ENCODE data around the gene SLC22A25. TPM values are rescaled to one million over a fixed set of nuclear protein-coding genes. Genes with fewer than 3 reads are reported as not detected.
"Not testable (repeated sequence)": the region's sequence is repeated elsewhere in the genome, so short reads cannot be mapped to it uniquely, and the experiment has no call there.

Gene SLC22A25
- total RNA-seq = not detected

- DNase-seq = no peak
- POLR2A ChIA-PET = no interaction called here
- Mint-ChIP-seq H3K27me3 (peaks cover 7% of the 10 kb centered on the region), H3K27ac (no peak within 1 kb of the TSS), H3K9me3 (no peaks in the 10 kb centered on the region), H3K36me3 (ENCODE audit: low read depth) (no peaks in the 10 kb centered on the region), H3K4me3 (no peak within 1 kb of the TSS), H3K4me1 (peaks cover 8% of the 10 kb centered on the region)
- CTCF ChIA-PET = no interaction called here
Observed at GRCh38 chr11:63243533-63243932, at the start of gene SLC22A25. Gene SLC22A25, minus strand, starts transcription at chr11:63243599. Its CDS starts 13,947 bp downstream, at chr11:63229652.

GRCh38 chr11:63290285-63290684 lies 46.9 kb upstream of the SLC22A25 start:
- H3K36me3 Mint-ChIP-seq (ENCODE audit: low read depth) = no peaks in the 10 kb centered on the region
- H3K4me3 Mint-ChIP-seq = no peak overlapping the region
- DNase-seq = no peak
- ChIA-PET POLR2A (no interaction called here), CTCF (no interaction called here)
- peaks cover 9% of the 10 kb centered on the region for H3K27me3 Mint-ChIP-seq
- no peak overlapping the region for H3K27ac Mint-ChIP-seq
- H3K4me1 Mint-ChIP-seq = no peaks in the 10 kb centered on the region
- peaks cover 4% of the 10 kb centered on the region for H3K9me3 Mint-ChIP-seq

- ChIA-PET POLR2A (no interaction called here), CTCF (interaction anchor here (0.5 kb wide), 1 partner anchor 311 kb away, joined by 4 read pairs; no protein-coding TSS in a partner anchor)
- H3K27ac Mint-ChIP-seq = no peak overlapping the region
- H3K4me1 Mint-ChIP-seq = no peaks in the 10 kb centered on the region
- no peak for DNase-seq
- H3K9me3 Mint-ChIP-seq = peaks cover 4% of the 10 kb centered on the region
- no peaks in the 10 kb centered on the region for H3K36me3 Mint-ChIP-seq (ENCODE audit: low read depth)
- peaks cover 15% of the 10 kb centered on the region for H3K27me3 Mint-ChIP-seq
- no peak overlapping the region for H3K4me3 Mint-ChIP-seq
Observed at GRCh38 chr11:63289658-63290057, 46.3 kb upstream of the SLC22A25 start.

GRCh38 chr11:63282579-63282978 lies 39.2 kb upstream of the SLC22A25 start:
- Mint-ChIP-seq H3K27me3 (peaks cover 35% of the 10 kb centered on the region), H3K9me3 (no peaks in the 10 kb centered on the region), H3K36me3 (ENCODE audit: low read depth) (no peaks in the 10 kb centered on the region), H3K4me1 (no peaks in the 10 kb centered on the region), H3K27ac (no peak overlapping the region), H3K4me3 (no peak overlapping the region)
- no peak for DNase-seq
- ChIA-PET CTCF (no interaction called here), POLR2A (no interaction called here)

GRCh38 chr11:63280920-63281319 lies 37.5 kb upstream of the SLC22A25 start:
- no peak overlapping the region for H3K27ac Mint-ChIP-seq
- H3K36me3 Mint-ChIP-seq (ENCODE audit: low read depth) = no peaks in the 10 kb centered on the region
- CTCF ChIA-PET = no interaction called here
- no peak for DNase-seq
- POLR2A ChIA-PET = no interaction called here
- no peaks in the 10 kb centered on the region for H3K4me1 Mint-ChIP-seq
- peaks cover 38% of the 10 kb centered on the region for H3K27me3 Mint-ChIP-seq
- no peaks in the 10 kb centered on the region for H3K9me3 Mint-ChIP-seq
- H3K4me3 Mint-ChIP-seq = no peak overlapping the region

- Mint-ChIP-seq H3K4me1 (no peaks in the 10 kb centered on the region), H3K36me3 (ENCODE audit: low read depth) (no peaks in the 10 kb centered on the region), H3K27ac (no peak overlapping the region), H3K27me3 (peaks cover 32% of the 10 kb centered on the region), H3K4me3 (no peak overlapping the region), H3K9me3 (no peaks in the 10 kb centered on the region)
- CTCF ChIA-PET = no interaction called here
- POLR2A ChIA-PET = no interaction called here
- DNase-seq = no peak
Observed at GRCh38 chr11:63277345-63277943, 34.0 kb upstream of the SLC22A25 start.

GRCh38 chr11:63274776-63275175 lies 31.4 kb upstream of the SLC22A25 start:
- ChIA-PET CTCF (no interaction called here), POLR2A (no interaction called here)
- H3K27ac Mint-ChIP-seq = no peak overlapping the region
- no peaks in the 10 kb centered on the region for H3K9me3 Mint-ChIP-seq
- no peaks in the 10 kb centered on the region for H3K36me3 Mint-ChIP-seq (ENCODE audit: low read depth)
- H3K27me3 Mint-ChIP-seq = peaks cover 19% of the 10 kb centered on the region
- H3K4me3 Mint-ChIP-seq = no peak overlapping the region
- DNase-seq = no peak
- no peaks in the 10 kb centered on the region for H3K4me1 Mint-ChIP-seq

- peaks cover 13% of the 10 kb centered on the region for H3K27me3 Mint-ChIP-seq
- no peak overlapping the region for H3K27ac Mint-ChIP-seq
- ChIA-PET POLR2A (no interaction called here), CTCF (no interaction called here)
- H3K9me3 Mint-ChIP-seq = no peaks in the 10 kb centered on the region
- H3K4me3 Mint-ChIP-seq = no peak overlapping the region
- DNase-seq = no peak
- H3K36me3 Mint-ChIP-seq (ENCODE audit: low read depth) = no peaks in the 10 kb centered on the region
- H3K4me1 Mint-ChIP-seq = no peaks in the 10 kb centered on the region
Observed at GRCh38 chr11:63273685-63274084, 30.3 kb upstream of the SLC22A25 start.

- peaks cover 23% of the 10 kb centered on the region for H3K27me3 Mint-ChIP-seq
- CTCF ChIA-PET = no interaction called here
Observed at GRCh38 chr11:63262547-63262946, 19.1 kb upstream of the SLC22A25 start.

GRCh38 chr11:63251312-63251711 lies 7.9 kb upstream of the SLC22A25 start:
- ChIA-PET POLR2A (no interaction called here), CTCF (no interaction called here)
- DNase-seq = no peak
- Mint-ChIP-seq H3K27ac (no peak overlapping the region), H3K4me3 (no peak overlapping the region), H3K9me3 (no peaks in the 10 kb centered on the region), H3K36me3 (ENCODE audit: low read depth) (no peaks in the 10 kb centered on the region), H3K4me1 (no peaks in the 10 kb centered on the region), H3K27me3 (peaks cover 28% of the 10 kb centered on the region)

More at GRCh38 chr11:63262547-63262946, 19.1 kb upstream of the SLC22A25 start:
- POLR2A ChIA-PET = no interaction called here
- H3K27ac Mint-ChIP-seq = no peak overlapping the region
- H3K9me3 Mint-ChIP-seq = no peaks in the 10 kb centered on the region
- H3K4me1 Mint-ChIP-seq = no peaks in the 10 kb centered on the region
- no peak overlapping the region for H3K4me3 Mint-ChIP-seq
- H3K36me3 Mint-ChIP-seq (ENCODE audit: low read depth) = no peaks in the 10 kb centered on the region
- no peak for DNase-seq

GRCh38 chr11:63250162-63251050 lies 7.0 kb upstream of the SLC22A25 start:
- ChIA-PET POLR2A (no interaction called here), CTCF (no interaction called here)
- DNase-seq = no peak
- no peak overlapping the region for H3K27ac Mint-ChIP-seq
- no peaks in the 10 kb centered on the region for H3K9me3 Mint-ChIP-seq
- H3K36me3 Mint-ChIP-seq (ENCODE audit: low read depth) = no peaks in the 10 kb centered on the region
- no peaks in the 10 kb centered on the region for H3K4me1 Mint-ChIP-seq
- H3K27me3 Mint-ChIP-seq = peaks cover 26% of the 10 kb centered on the region
- no peak overlapping the region for H3K4me3 Mint-ChIP-seq

GRCh38 chr11:63248966-63249365 lies 5.6 kb upstream of the SLC22A25 start:
- Mint-ChIP-seq H3K4me1 (no peaks in the 10 kb centered on the region), H3K27me3 (peaks cover 22% of the 10 kb centered on the region), H3K9me3 (no peaks in the 10 kb centered on the region), H3K4me3 (no peak overlapping the region), H3K27ac (no peak overlapping the region), H3K36me3 (ENCODE audit: low read depth) (no peaks in the 10 kb centered on the region)
- no peak for DNase-seq
- POLR2A ChIA-PET = no interaction called here
- CTCF ChIA-PET = no interaction called here

GRCh38 chr11:63247237-63248002 lies 4.0 kb upstream of the SLC22A25 start:
- DNase-seq; H3K4me1 Mint-ChIP-seq; H3K4me3 Mint-ChIP-seq; POLR2A ChIA-PET; H3K27ac Mint-ChIP-seq; H3K36me3 Mint-ChIP-seq (ENCODE audit: low read depth); H3K9me3 Mint-ChIP-seq: not testable (repeated sequence)
- H3K27me3 Mint-ChIP-seq = peaks cover 11% of the 10 kb centered on the region
- CTCF ChIA-PET = interaction anchor here (0.7 kb wide), 1 partner anchor 37 kb away, joined by 3 read pairs; no protein-coding TSS in a partner anchor

Measured in activated CD4-positive, alpha-beta T cell treated with anti-CD3 and anti-CD28 coated beads, Interleukin-2, amount 10 ng/mL, durations not matched to agents 7 days and 5 days (primary cell).